ENCODE data around the gene TCF25.
A peak's percentile ranks its signal among the peaks of the same experiment; 100 is the strongest.
"Not testable (repeated sequence)": the region's sequence is repeated elsewhere in the genome, so short reads cannot be mapped to it uniquely, and the experiment has no call there.

Gene TCF25

GRCh38 chr16:89864527-89864820 lies 8.9 kb upstream of the TCF25 start:
- Histone ChIP-seq H3K36me3 (ENCODE audit: insufficient read depth, low read length) (no peaks in the 10 kb centered on the region), H3K9me3 (ENCODE audit: low read length) (no peaks in the 10 kb centered on the region), H3K27me3 (ENCODE audit: control insufficient read depth in 1 of 2, insufficient read depth in 2 of 2, low read length in 2 of 2) (peaks cover 0 to 4% of the 10 kb centered on the region in 2 donors), H3K4me3 (ENCODE audit: low read depth in 1 of 2, low read length in 2 of 2) (no peak overlapping the region), H3K9ac (ENCODE audit: low read length) (no peak overlapping the region), H3K4me1 (ENCODE audit: insufficient read depth, low read length) (no peaks in the 10 kb centered on the region), H3K27ac (ENCODE audit: low read depth, low read length) (no peak overlapping the region)

- H3K9ac ChIP-seq (ENCODE audit: low read length) = no peak overlapping the region
- H3K4me3 ChIP-seq (ENCODE audit: low read depth in 1 of 2, low read length in 2 of 2) = no peak overlapping the region
- no peak overlapping the region for H3K27ac ChIP-seq (ENCODE audit: low read depth, low read length)
- peaks cover 8% of the 10 kb centered on the region for H3K4me1 ChIP-seq (ENCODE audit: insufficient read depth, low read length)
- no peaks in the 10 kb centered on the region for H3K27me3 ChIP-seq (ENCODE audit: control insufficient read depth in 1 of 2, insufficient read depth in 2 of 2, low read length in 2 of 2)
- H3K36me3 ChIP-seq (ENCODE audit: insufficient read depth, low read length) = no peaks in the 10 kb centered on the region
- no peaks in the 10 kb centered on the region for H3K9me3 ChIP-seq (ENCODE audit: low read length)
Observed at GRCh38 chr16:89867918-89868317, 5.5 kb upstream of the TCF25 start.

- no peak overlapping the region for H3K4me3 ChIP-seq (ENCODE audit: low read depth in 1 of 2, low read length in 2 of 2)
- no peaks in the 10 kb centered on the region for H3K9me3 ChIP-seq (ENCODE audit: low read length)
- H3K36me3 ChIP-seq (ENCODE audit: insufficient read depth, low read length) = peaks cover 2% of the 10 kb centered on the region
- no peak overlapping the region for H3K9ac ChIP-seq (ENCODE audit: low read length)
- no peaks in the 10 kb centered on the region for H3K27me3 ChIP-seq (ENCODE audit: control insufficient read depth in 1 of 2, insufficient read depth in 2 of 2, low read length in 2 of 2)
- no peak overlapping the region for H3K27ac ChIP-seq (ENCODE audit: low read depth, low read length)
- H3K4me1 ChIP-seq (ENCODE audit: insufficient read depth, low read length) = peaks cover 14% of the 10 kb centered on the region
Observed at GRCh38 chr16:89869911-89870310, 3.5 kb upstream of the TCF25 start.

- Histone ChIP-seq H3K27ac (ENCODE audit: low read depth, low read length) (no peak overlapping the region), H3K4me1 (ENCODE audit: insufficient read depth, low read length) (peaks cover 16% of the 10 kb centered on the region), H3K9ac (ENCODE audit: low read length) (no peak overlapping the region), H3K9me3 (ENCODE audit: low read length) (no peaks in the 10 kb centered on the region), H3K36me3 (ENCODE audit: insufficient read depth, low read length) (peaks cover 6% of the 10 kb centered on the region), H3K4me3 (ENCODE audit: low read depth in 1 of 2, low read length in 2 of 2) (no peak overlapping the region), H3K27me3 (ENCODE audit: control insufficient read depth in 1 of 2, insufficient read depth in 2 of 2, low read length in 2 of 2) (no peaks in the 10 kb centered on the region)
Observed at GRCh38 chr16:89870440-89870839, 3.0 kb upstream of the TCF25 start.

- Histone ChIP-seq H3K4me3 (ENCODE audit: low read depth in 1 of 2, low read length in 2 of 2) (no peak overlapping the region), H3K4me1 (ENCODE audit: insufficient read depth, low read length) (peaks cover 16% of the 10 kb centered on the region), H3K9me3 (ENCODE audit: low read length) (no peaks in the 10 kb centered on the region), H3K9ac (ENCODE audit: low read length) (no peak overlapping the region), H3K27ac (ENCODE audit: low read depth, low read length) (no peak overlapping the region), H3K36me3 (ENCODE audit: insufficient read depth, low read length) (peaks cover 6% of the 10 kb centered on the region), H3K27me3 (ENCODE audit: control insufficient read depth in 1 of 2, insufficient read depth in 2 of 2, low read length in 2 of 2) (no peaks in the 10 kb centered on the region)
Observed at GRCh38 chr16:89871895-89872294, 1.5 kb upstream of the TCF25 start.

- no peak overlapping the region for H3K9ac ChIP-seq (ENCODE audit: low read length)
- peak overlapping the region; percentile 99 for H3K27ac ChIP-seq (ENCODE audit: low read depth, low read length)
- H3K27me3 ChIP-seq (ENCODE audit: control insufficient read depth in 1 of 2, insufficient read depth in 2 of 2, low read length in 2 of 2) = no peaks in the 10 kb centered on the region
- peaks cover 16% of the 10 kb centered on the region for H3K4me1 ChIP-seq (ENCODE audit: insufficient read depth, low read length)
- no peaks in the 10 kb centered on the region for H3K9me3 ChIP-seq (ENCODE audit: low read length)
- H3K4me3 ChIP-seq (ENCODE audit: low read depth in 1 of 2, low read length in 2 of 2) = peak overlapping the region; percentile 79 to 89
- peaks cover 13% of the 10 kb centered on the region for H3K36me3 ChIP-seq (ENCODE audit: insufficient read depth, low read length)
Observed at GRCh38 chr16:89873972-89874689, 739 bp downstream of the TCF25 start.

- H3K9ac ChIP-seq (ENCODE audit: low read length); H3K4me1 ChIP-seq (ENCODE audit: insufficient read depth, low read length); H3K4me3 ChIP-seq (ENCODE audit: low read depth in 1 of 2, low read length in 2 of 2); H3K27me3 ChIP-seq (ENCODE audit: control insufficient read depth in 1 of 2, insufficient read depth in 2 of 2, low read length in 2 of 2); H3K27ac ChIP-seq (ENCODE audit: low read depth, low read length); H3K9me3 ChIP-seq (ENCODE audit: low read length): not testable (repeated sequence)
- peaks cover 40% of the 10 kb centered on the region for H3K36me3 ChIP-seq (ENCODE audit: insufficient read depth, low read length)
Observed at GRCh38 chr16:89879123-89879522, 5.7 kb downstream of the TCF25 start.

GRCh38 chr16:89880477-89881367 lies 7.3 kb downstream of the TCF25 start:
- Histone ChIP-seq H3K4me3 (ENCODE audit: low read depth in 1 of 2, low read length in 2 of 2) (no peak overlapping the region), H3K4me1 (ENCODE audit: insufficient read depth, low read length) (no peaks in the 10 kb centered on the region), H3K36me3 (ENCODE audit: insufficient read depth, low read length) (peaks cover 48% of the 10 kb centered on the region), H3K27me3 (ENCODE audit: control insufficient read depth in 1 of 2, insufficient read depth in 2 of 2, low read length in 2 of 2) (no peaks in the 10 kb centered on the region), H3K9ac (ENCODE audit: low read length) (no peak overlapping the region), H3K9me3 (ENCODE audit: low read length) (no peaks in the 10 kb centered on the region), H3K27ac (ENCODE audit: low read depth, low read length) (no peak overlapping the region)

GRCh38 chr16:89881368-89881730 lies 8.0 kb downstream of the TCF25 start:
- Histone ChIP-seq H3K27ac (ENCODE audit: low read depth, low read length) (no peak overlapping the region), H3K9me3 (ENCODE audit: low read length) (no peaks in the 10 kb centered on the region), H3K4me1 (ENCODE audit: insufficient read depth, low read length) (no peaks in the 10 kb centered on the region), H3K27me3 (ENCODE audit: control insufficient read depth in 1 of 2, insufficient read depth in 2 of 2, low read length in 2 of 2) (no peaks in the 10 kb centered on the region), H3K36me3 (ENCODE audit: insufficient read depth, low read length) (peaks cover 48% of the 10 kb centered on the region), H3K9ac (ENCODE audit: low read length) (no peak overlapping the region), H3K4me3 (ENCODE audit: low read depth in 1 of 2, low read length in 2 of 2) (no peak overlapping the region)

- no peaks in the 10 kb centered on the region for H3K27me3 ChIP-seq (ENCODE audit: control insufficient read depth in 1 of 2, insufficient read depth in 2 of 2, low read length in 2 of 2)
- no peaks in the 10 kb centered on the region for H3K9me3 ChIP-seq (ENCODE audit: low read length)
- H3K36me3 ChIP-seq (ENCODE audit: insufficient read depth, low read length) = peaks cover 63% of the 10 kb centered on the region
- H3K4me3 ChIP-seq (ENCODE audit: low read depth in 1 of 2, low read length in 2 of 2) = no peak overlapping the region
- no peak overlapping the region for H3K9ac ChIP-seq (ENCODE audit: low read length)
- H3K4me1 ChIP-seq (ENCODE audit: insufficient read depth, low read length) = no peaks in the 10 kb centered on the region
- no peak overlapping the region for H3K27ac ChIP-seq (ENCODE audit: low read depth, low read length)
Observed at GRCh38 chr16:89883346-89884040, 10.1 kb downstream of the TCF25 start.

GRCh38 chr16:89884041-89884421 lies 10.6 kb downstream of the TCF25 start:
- Histone ChIP-seq H3K4me3 (ENCODE audit: low read depth in 1 of 2, low read length in 2 of 2) (no peak overlapping the region), H3K9ac (ENCODE audit: low read length) (no peak overlapping the region), H3K36me3 (ENCODE audit: insufficient read depth, low read length) (peaks cover 58% of the 10 kb centered on the region), H3K27ac (ENCODE audit: low read depth, low read length) (no peak overlapping the region), H3K27me3 (ENCODE audit: control insufficient read depth in 1 of 2, insufficient read depth in 2 of 2, low read length in 2 of 2) (no peaks in the 10 kb centered on the region), H3K4me1 (ENCODE audit: insufficient read depth, low read length) (no peaks in the 10 kb centered on the region), H3K9me3 (ENCODE audit: low read length) (no peaks in the 10 kb centered on the region)

All from muscle layer of colon (tissue), 2 donors.